Astrocyte (in vitro differentiated cells and primary cell): ENCODE data around the gene ETS1. TPM values are rescaled to one million over a fixed set of nuclear protein-coding genes. Genes with fewer than 3 reads are reported as not detected.

ENCODE experiments used
- DNase-seq: peaks from one replicate; pipeline ENCODE4 v3.0.0-alpha.2; 2010; ENCODE audit warnings: low read depth
- FAIRE-seq: peaks from 2 replicates; lab custom pipeline; 2011; peaks lifted over from hg19 to GRCh38; lab: Jason Lieb, UNC
- H2AFZ ChIP-seq: 2 replicates; pipeline ENCODE4 v1.6.0; 2012; ENCODE audit warnings: low read depth, low read length, inconsistent platforms
- H3K27ac ChIP-seq: 2 replicates; pipeline ENCODE4 v1.5.1; 2011; ENCODE audit warnings: low read depth, low read length, inconsistent platforms
- H3K27me3 ChIP-seq: 2 replicates; pipeline ENCODE4 v1.6.0; 2011; ENCODE audit warnings: low read length, inconsistent platforms; ENCODE audit not compliant: insufficient read depth
- H3K36me3 ChIP-seq: 2 replicates; pipeline ENCODE4 v1.5.1; 2011; ENCODE audit warnings: low read length, inconsistent platforms; ENCODE audit not compliant: insufficient read depth
- H3K4me1 ChIP-seq: 2 replicates; pipeline ENCODE4 v1.5.1; 2011; ENCODE audit warnings: low read length, inconsistent platforms; ENCODE audit not compliant: insufficient read depth
- H3K4me2 ChIP-seq: 2 replicates; pipeline ENCODE4 v1.6.0; 2012; ENCODE audit warnings: low read length, inconsistent platforms
- H3K4me3 ChIP-seq: 2 replicates; pipeline ENCODE4 v1.5.1; 2011; ENCODE audit warnings: low read depth, mild to moderate bottlenecking, low read length, inconsistent platforms; ENCODE audit not compliant: insufficient read depth
- H3K79me2 ChIP-seq: 2 replicates; pipeline ENCODE4 v1.6.0; 2012; ENCODE audit warnings: mild to moderate bottlenecking, low read length, inconsistent platforms; ENCODE audit not compliant: insufficient read depth
- H3K9ac ChIP-seq: 2 replicates; pipeline ENCODE4 v1.6.0; 2012; ENCODE audit warnings: mild to moderate bottlenecking, low read length, inconsistent platforms
- H3K9me3 ChIP-seq: 2 replicates; pipeline ENCODE4 v1.5.1; 2012; ENCODE audit warnings: low read depth, mild to moderate bottlenecking, low read length, inconsistent platforms; ENCODE audit not compliant: insufficient read depth
- H4K20me1 ChIP-seq: 2 replicates; pipeline ENCODE4 v1.6.0; 2012; ENCODE audit warnings: low read length, inconsistent platforms; ENCODE audit not compliant: insufficient read depth
- H3K27ac Mint-ChIP-seq: one replicate; pipeline ENCODE4 v1.8.0; 2021; ENCODE audit warnings: mild to moderate bottlenecking, mixed read lengths; ENCODE audit not compliant: unreplicated experiment
- H3K27me3 Mint-ChIP-seq: one replicate; pipeline ENCODE4 v1.8.0; 2021; ENCODE audit warnings: low read depth, mixed read lengths; ENCODE audit not compliant: unreplicated experiment
- H3K36me3 Mint-ChIP-seq: one replicate; pipeline ENCODE4 v1.8.0; 2021; ENCODE audit warnings: low read depth, mixed read lengths; ENCODE audit not compliant: unreplicated experiment
- H3K4me1 Mint-ChIP-seq: one replicate; pipeline ENCODE4 v1.8.0; 2021; ENCODE audit warnings: low read depth, mixed read lengths; ENCODE audit not compliant: unreplicated experiment
- H3K4me3 Mint-ChIP-seq: one replicate; pipeline ENCODE4 v1.8.0; 2021; ENCODE audit warnings: mild to moderate bottlenecking, moderate library complexity, mixed read lengths; ENCODE audit not compliant: unreplicated experiment
- H3K9me3 Mint-ChIP-seq: one replicate; pipeline ENCODE4 v1.8.0; 2021; ENCODE audit warnings: mild to moderate bottlenecking, mixed read lengths; ENCODE audit not compliant: unreplicated experiment
- EZH2 ChIP-seq: IDR thresholded peaks from 2 replicates; pipeline ENCODE4 v1.6.1; 2012; ENCODE audit warnings: mild to moderate bottlenecking, low read length, inconsistent platforms; ENCODE audit not compliant: insufficient read depth
- total RNA-seq: library from RNA; stranded (reverse); gene quantifications from 2 replicates; pipeline ENCODE4 v1.2.1, GENCODE V29; 2021
- TF ChIP-seq, protein P1 (sequence below): IDR thresholded peaks from 2 replicates; pipeline ENCODE4 v1.5.1; 2011; ENCODE audit warnings: low read depth, mild to moderate bottlenecking, inconsistent platforms, low read length, moderate library complexity; ENCODE audit not compliant: insufficient read depth

The ETS1 gene
- total RNA-seq, 1 donor from 2014 or later = 107 TPM

DNA sequence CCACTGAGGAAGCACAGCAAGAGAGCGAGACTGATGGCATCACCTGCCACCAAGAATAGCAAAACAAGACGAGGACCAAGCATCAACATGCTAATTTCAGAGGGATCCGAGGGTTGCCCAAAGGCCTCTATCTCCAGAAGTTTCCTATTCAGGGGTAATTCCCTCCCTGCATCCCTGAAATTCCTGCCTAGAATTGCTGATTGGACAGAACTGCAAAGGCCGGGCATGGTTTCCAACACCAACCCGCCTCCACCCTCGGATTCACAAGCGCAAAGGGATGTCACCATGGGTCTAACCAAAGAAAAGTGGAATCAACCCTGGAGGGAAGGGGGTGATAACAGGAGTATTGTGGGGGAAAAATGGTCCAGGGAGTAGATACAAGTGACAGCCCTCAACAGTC lies 28.3 kb upstream of the ETS1 start:
- Mint-ChIP-seq H3K4me3 (no peak overlapping the region), H3K9me3 (no peaks in the 10 kb centered on the region), H3K36me3 (peaks cover 7% of the 10 kb centered on the region), H3K4me1 (peaks cover 9% of the 10 kb centered on the region), H3K27me3 (peaks cover 40% of the 10 kb centered on the region), H3K27ac (no peak overlapping the region)
- Histone ChIP-seq H3K4me2 (no peak overlapping the region), H3K27me3 (peaks cover 5% of the 10 kb centered on the region), H3K9me3 (no peaks in the 10 kb centered on the region), H3K79me2 (no peaks in the 10 kb centered on the region), H2AFZ (no peak overlapping the region), H3K4me1 (no peaks in the 10 kb centered on the region), H3K9ac (no peak overlapping the region), H3K4me3 (no peak overlapping the region), H4K20me1 (no peaks in the 10 kb centered on the region), H3K27ac (no peak overlapping the region), H3K36me3 (no peaks in the 10 kb centered on the region)
- DNase-seq (no peak), FAIRE-seq (no peak)
- TF ChIP-seq, protein P1, sequence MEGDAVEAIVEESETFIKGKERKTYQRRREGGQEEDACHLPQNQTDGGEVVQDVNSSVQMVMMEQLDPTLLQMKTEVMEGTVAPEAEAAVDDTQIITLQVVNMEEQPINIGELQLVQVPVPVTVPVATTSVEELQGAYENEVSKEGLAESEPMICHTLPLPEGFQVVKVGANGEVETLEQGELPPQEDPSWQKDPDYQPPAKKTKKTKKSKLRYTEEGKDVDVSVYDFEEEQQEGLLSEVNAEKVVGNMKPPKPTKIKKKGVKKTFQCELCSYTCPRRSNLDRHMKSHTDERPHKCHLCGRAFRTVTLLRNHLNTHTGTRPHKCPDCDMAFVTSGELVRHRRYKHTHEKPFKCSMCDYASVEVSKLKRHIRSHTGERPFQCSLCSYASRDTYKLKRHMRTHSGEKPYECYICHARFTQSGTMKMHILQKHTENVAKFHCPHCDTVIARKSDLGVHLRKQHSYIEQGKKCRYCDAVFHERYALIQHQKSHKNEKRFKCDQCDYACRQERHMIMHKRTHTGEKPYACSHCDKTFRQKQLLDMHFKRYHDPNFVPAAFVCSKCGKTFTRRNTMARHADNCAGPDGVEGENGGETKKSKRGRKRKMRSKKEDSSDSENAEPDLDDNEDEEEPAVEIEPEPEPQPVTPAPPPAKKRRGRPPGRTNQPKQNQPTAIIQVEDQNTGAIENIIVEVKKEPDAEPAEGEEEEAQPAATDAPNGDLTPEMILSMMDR = no peak
- TF ChIP-seq EZH2 = no peak

- no peaks in the 10 kb centered on the region for H3K9me3 ChIP-seq
- no peak overlapping the region for H3K27ac ChIP-seq
- Mint-ChIP-seq H3K4me1 (peaks cover 8% of the 10 kb centered on the region), H3K9me3 (no peaks in the 10 kb centered on the region), H3K27me3 (peaks cover 38% of the 10 kb centered on the region), H3K27ac (no peak overlapping the region), H3K36me3 (peaks cover 7% of the 10 kb centered on the region), H3K4me3 (no peak overlapping the region)
- FAIRE-seq (no peak), DNase-seq (no peak)
- no peaks in the 10 kb centered on the region for H3K36me3 ChIP-seq
- no peaks in the 10 kb centered on the region for H4K20me1 ChIP-seq
- H3K4me3 ChIP-seq = no peak overlapping the region
- no peaks in the 10 kb centered on the region for H3K79me2 ChIP-seq
- TF ChIP-seq, protein P1 = no peak
- H3K4me2 ChIP-seq = no peak overlapping the region
- H3K27me3 ChIP-seq = peaks cover 5% of the 10 kb centered on the region
- H2AFZ ChIP-seq = no peak overlapping the region
- H3K9ac ChIP-seq = no peak overlapping the region
- H3K4me1 ChIP-seq = no peaks in the 10 kb centered on the region
These were observed 27.7 kb upstream of the ETS1 start for GRCh38 chr11:128615076-128615475.

GRCh38 chr11:128614026-128614425 lies 26.7 kb upstream of the ETS1 start:
- Mint-ChIP-seq H3K9me3 (no peaks in the 10 kb centered on the region), H3K4me1 (peaks cover 9% of the 10 kb centered on the region), H3K4me3 (no peak overlapping the region), H3K36me3 (peaks cover 7% of the 10 kb centered on the region), H3K27me3 (peaks cover 34% of the 10 kb centered on the region), H3K27ac (no peak overlapping the region)
- Histone ChIP-seq H3K27me3 (peaks cover 9% of the 10 kb centered on the region), H3K4me1 (no peaks in the 10 kb centered on the region), H3K27ac (no peak overlapping the region), H3K9ac (no peak overlapping the region), H4K20me1 (no peaks in the 10 kb centered on the region), H2AFZ (no peak overlapping the region), H3K79me2 (no peaks in the 10 kb centered on the region), H3K9me3 (no peaks in the 10 kb centered on the region), H3K36me3 (no peaks in the 10 kb centered on the region), H3K4me2 (no peak overlapping the region), H3K4me3 (no peak overlapping the region)
- DNase-seq (no peak), FAIRE-seq (no peak)
- TF ChIP-seq, protein P1 = no peak
- TF ChIP-seq EZH2 = no peak
